ENCODE results near the gene NALCN. TPM values are rescaled to one million over a fixed set of nuclear protein-coding genes. Genes with fewer than 3 reads are reported as not detected.

Gene NALCN
- total and polyA plus RNA-seq, 5 donors: 5.2 to 17.0 (median 14.5) TPM

- intact Hi-C loops (cut with DNase I): no loop called here
- WGBS: 49% methylated on average over 5 of the region's 5 CpGs
- ATAC-seq (no peak), DNase-seq (no peak)
- Histone ChIP-seq H3K4me3 (ENCODE audit: low read length) (no peak overlapping the region), H3K4me1 (ENCODE audit: control insufficient read depth, insufficient read depth, low read length) (peaks cover 3% of the 10 kb centered on the region), H3K9me3 (ENCODE audit: control insufficient read depth, low read length) (no peaks in the 10 kb centered on the region), H3K27me3 (ENCODE audit: control insufficient read depth, insufficient read depth) (no peaks in the 10 kb centered on the region), H3K27ac (ENCODE audit: low read length) (no peak overlapping the region)
Observed at GRCh38 chr13:101449790-101450748, 33.8 kb upstream of the NALCN start.

- ATAC-seq (no peak), DNase-seq (no peak)
- Histone ChIP-seq H3K4me3 (ENCODE audit: low read length) (no peak overlapping the region), H3K27ac (ENCODE audit: low read length) (no peak overlapping the region), H3K9me3 (ENCODE audit: control insufficient read depth, low read length) (no peaks in the 10 kb centered on the region), H3K27me3 (ENCODE audit: control insufficient read depth, insufficient read depth) (no peaks in the 10 kb centered on the region), H3K4me1 (ENCODE audit: control insufficient read depth, insufficient read depth, low read length) (no peaks in the 10 kb centered on the region)
- 56% methylated on average over 4 of the region's 4 CpGs for WGBS
- intact Hi-C loops (cut with DNase I): no loop called here
Observed at GRCh38 chr13:101447852-101448251, 31.5 kb upstream of the NALCN start.

- DNase-seq (no peak), ATAC-seq (no peak)
- Histone ChIP-seq H3K27me3 (ENCODE audit: control insufficient read depth, insufficient read depth) (peaks cover 2% of the 10 kb centered on the region), H3K4me1 (ENCODE audit: control insufficient read depth, insufficient read depth, low read length) (no peaks in the 10 kb centered on the region), H3K9me3 (ENCODE audit: control insufficient read depth, low read length) (no peaks in the 10 kb centered on the region), H3K27ac (ENCODE audit: low read length) (no peak overlapping the region), H3K4me3 (ENCODE audit: low read length) (no peak overlapping the region)
- 78% methylated on average over 3 of the region's 3 CpGs for WGBS
- intact Hi-C loops (cut with DNase I): no loop called here
Observed at GRCh38 chr13:101434486-101434885, 18.2 kb upstream of the NALCN start.

GRCh38 chr13:101433895-101434294 is 17.6 kb upstream of the NALCN start:
- intact Hi-C loops (cut with DNase I): no loop called here
- no peak overlapping the region for H3K27ac ChIP-seq (ENCODE audit: low read length)
- no peaks in the 10 kb centered on the region for H3K4me1 ChIP-seq (ENCODE audit: control insufficient read depth, insufficient read depth, low read length)
- ATAC-seq (no peak), DNase-seq (no peak)
- H3K9me3 ChIP-seq (ENCODE audit: control insufficient read depth, low read length): no peaks in the 10 kb centered on the region
- H3K27me3 ChIP-seq (ENCODE audit: control insufficient read depth, insufficient read depth): peaks cover 2% of the 10 kb centered on the region
- H3K4me3 ChIP-seq (ENCODE audit: low read length): no peak overlapping the region

- peaks cover 3% of the 10 kb centered on the region for H3K4me1 ChIP-seq (ENCODE audit: control insufficient read depth, insufficient read depth, low read length)
- WGBS: 87% methylated on average over 3 of the region's 3 CpGs
- no peak overlapping the region for H3K27ac ChIP-seq (ENCODE audit: low read length)
- intact Hi-C loops (cut with DNase I): no loop called here
- H3K27me3 ChIP-seq (ENCODE audit: control insufficient read depth, insufficient read depth): peaks cover 2% of the 10 kb centered on the region
- ATAC-seq (no peak), DNase-seq (peak in 1 of 3 donors; percentile 18)
- H3K4me3 ChIP-seq (ENCODE audit: low read length): no peak overlapping the region
- no peaks in the 10 kb centered on the region for H3K9me3 ChIP-seq (ENCODE audit: control insufficient read depth, low read length)
Observed at GRCh38 chr13:101429733-101430132, 13.4 kb upstream of the NALCN start.

- WGBS: 65% methylated on average over 10 of the region's 10 CpGs
- DNase-seq (no peak), ATAC-seq (no peak)
- intact Hi-C loops (cut with DNase I): no loop called here
- H3K27me3 ChIP-seq (ENCODE audit: control insufficient read depth, insufficient read depth): peaks cover 2% of the 10 kb centered on the region
- H3K9me3 ChIP-seq (ENCODE audit: control insufficient read depth, low read length): no peaks in the 10 kb centered on the region
- peaks cover 5% of the 10 kb centered on the region for H3K4me1 ChIP-seq (ENCODE audit: control insufficient read depth, insufficient read depth, low read length)
- H3K27ac ChIP-seq (ENCODE audit: low read length): no peak overlapping the region
- H3K4me3 ChIP-seq (ENCODE audit: low read length): no peak overlapping the region
Observed at GRCh38 chr13:101425623-101426022, 9.3 kb upstream of the NALCN start.

GRCh38 chr13:101425156-101425471 is 8.8 kb upstream of the NALCN start:
- DNase-seq (no peak), ATAC-seq (no peak)
- 84% methylated on average over 3 of the region's 3 CpGs for WGBS
- intact Hi-C loops (cut with DNase I): no loop called here
- peaks cover 2% of the 10 kb centered on the region for H3K27me3 ChIP-seq (ENCODE audit: control insufficient read depth, insufficient read depth)
- no peaks in the 10 kb centered on the region for H3K9me3 ChIP-seq (ENCODE audit: control insufficient read depth, low read length)
- peak overlapping the region; percentile 30 for H3K27ac ChIP-seq (ENCODE audit: low read length)
- H3K4me1 ChIP-seq (ENCODE audit: control insufficient read depth, insufficient read depth, low read length): peaks cover 5% of the 10 kb centered on the region
- no peak overlapping the region for H3K4me3 ChIP-seq (ENCODE audit: low read length)

GRCh38 chr13:101424381-101425155 is 8.3 kb upstream of the NALCN start:
- intact Hi-C loops (cut with DNase I): no loop called here
- Histone ChIP-seq H3K27me3 (ENCODE audit: control insufficient read depth, insufficient read depth) (peaks cover 1% of the 10 kb centered on the region), H3K4me3 (ENCODE audit: low read length) (no peak overlapping the region), H3K4me1 (ENCODE audit: control insufficient read depth, insufficient read depth, low read length) (peaks cover 5% of the 10 kb centered on the region), H3K27ac (ENCODE audit: low read length) (peak overlapping the region; percentile 30), H3K9me3 (ENCODE audit: control insufficient read depth, low read length) (no peaks in the 10 kb centered on the region)
- WGBS: 44% methylated on average over 6 of the region's 6 CpGs
- ATAC-seq (peak; percentile 76 to 80), DNase-seq (peak; percentile 51 to 53 (median 52))

- no peak overlapping the region for H3K27ac ChIP-seq (ENCODE audit: low read length)
- 79% methylated on average over 2 of the region's 2 CpGs for WGBS
- ATAC-seq (no peak), DNase-seq (no peak)
- H3K9me3 ChIP-seq (ENCODE audit: control insufficient read depth, low read length): no peaks in the 10 kb centered on the region
- no peaks in the 10 kb centered on the region for H3K27me3 ChIP-seq (ENCODE audit: control insufficient read depth, insufficient read depth)
- peaks cover 5% of the 10 kb centered on the region for H3K4me1 ChIP-seq (ENCODE audit: control insufficient read depth, insufficient read depth, low read length)
- no peak overlapping the region for H3K4me3 ChIP-seq (ENCODE audit: low read length)
- intact Hi-C loops (cut with DNase I): no loop called here
Observed at GRCh38 chr13:101423872-101424271, 7.6 kb upstream of the NALCN start.

GRCh38 chr13:101417501-101417900 is 1.2 kb upstream of the NALCN start:
- H3K27me3 ChIP-seq (ENCODE audit: control insufficient read depth, insufficient read depth): no peaks in the 10 kb centered on the region
- 87% methylated on average over 5 of the region's 5 CpGs for WGBS
- H3K27ac ChIP-seq (ENCODE audit: low read length): no peak overlapping the region
- DNase-seq (no peak), ATAC-seq (no peak)
- H3K4me3 ChIP-seq (ENCODE audit: low read length): no peak overlapping the region
- intact Hi-C loops (cut with DNase I): no loop called here
- H3K9me3 ChIP-seq (ENCODE audit: control insufficient read depth, low read length): no peaks in the 10 kb centered on the region
- no peaks in the 10 kb centered on the region for H3K4me1 ChIP-seq (ENCODE audit: control insufficient read depth, insufficient read depth, low read length)

GRCh38 chr13:101417043-101417406 is 717 bp upstream of the NALCN start:
- Histone ChIP-seq H3K4me3 (ENCODE audit: low read length) (peak overlapping the region; percentile 93), H3K27ac (ENCODE audit: low read length) (peak overlapping the region; percentile 49), H3K9me3 (ENCODE audit: control insufficient read depth, low read length) (no peaks in the 10 kb centered on the region), H3K4me1 (ENCODE audit: control insufficient read depth, insufficient read depth, low read length) (no peaks in the 10 kb centered on the region), H3K27me3 (ENCODE audit: control insufficient read depth, insufficient read depth) (no peaks in the 10 kb centered on the region)
- WGBS: 11% methylated on average over 3 of the region's 3 CpGs
- intact Hi-C loops (cut with DNase I): no loop called here
- DNase-seq (no peak), ATAC-seq (peak; percentile 47 to 56)
